ENCODE measurements around the gene CLVS2. TPM values are rescaled to one million over a fixed set of nuclear protein-coding genes. Genes with fewer than 3 reads are reported as not detected.

The CLVS2 gene
- total and polyA plus RNA-seq, 4 donors = 0.25 TPM; not detected in 3

- Histone ChIP-seq H3K36me3 (ENCODE audit: control insufficient read depth in 4 of 4, insufficient read depth in 3 of 4, low read depth in 1 of 4, low read length in 3 of 4) (no peaks in the 10 kb centered on the region), H3K9me3 (ENCODE audit: control insufficient read depth in 4 of 4, low read length in 3 of 4) (no peaks in the 10 kb centered on the region), H3K4me1 (ENCODE audit: control insufficient read depth in 4 of 4, insufficient read depth in 4 of 4, low read length in 3 of 4) (peaks cover 1 to 21% (median 18%) of the 10 kb centered on the region in 4 donors), H3K27me3 (ENCODE audit: control insufficient read depth in 4 of 4, insufficient read depth in 4 of 4, low read length in 3 of 4) (peaks cover 0 to 9% (median 2%) of the 10 kb centered on the region in 4 donors), H3K9ac (ENCODE audit: low read depth in 1 of 2, low read length in 2 of 2) (no peak overlapping the region), H3K4me3 (ENCODE audit: low read depth in 1 of 3, low read length in 3 of 3) (peak overlapping the region in 1 of 3 donors; percentile 32), H3K27ac (ENCODE audit: low read depth in 1 of 2, low read length in 2 of 2) (no peak overlapping the region)
- DNase-seq (ENCODE audit: low spot score) = no peak
- 27% methylated on average over 19 of the region's 19 CpGs for WGBS
- no peak for TF ChIP-seq HNF4A (conservative IDR thresholded peaks at IDR 0.05)
- TF ChIP-seq SP1 (IDR thresholded peaks at IDR 0.05) = no peak
- no peak for TF ChIP-seq REST (IDR thresholded peaks at IDR 0.05)
- TF ChIP-seq CTCF (IDR thresholded peaks at IDR 0.05; ENCODE audit: low read depth, low read length, missing input control) = no peak
- TF ChIP-seq MAX (IDR thresholded peaks at IDR 0.05) = no peak
- TF ChIP-seq HNF4G (IDR thresholded peaks at IDR 0.05) = no peak
- TF ChIP-seq TAF1 (conservative IDR thresholded peaks at IDR 0.05) = no peak
- no peak for TF ChIP-seq ZBTB33 (IDR thresholded peaks at IDR 0.05)
- TF ChIP-seq JUND (IDR thresholded peaks at IDR 0.05) = no peak
- TF ChIP-seq FOXA2 (IDR thresholded peaks at IDR 0.05) = no peak
- no peak for TF ChIP-seq FOXA1 (IDR thresholded peaks at IDR 0.05)
- TF ChIP-seq EGR1 (IDR thresholded peaks at IDR 0.05; ENCODE audit: low read depth in 2 of 2) = no peak
- no peak for TF ChIP-seq RAD21 (IDR thresholded peaks at IDR 0.05)
- TF ChIP-seq RXRA (IDR thresholded peaks at IDR 0.05) = no peak
- no peak for TF ChIP-seq NR2F2 (IDR thresholded peaks at IDR 0.05)
- no peak for TF ChIP-seq YY1 (IDR thresholded peaks at IDR 0.05)
Measured at GRCh38 chr6:122996794-122997505, 915 bp downstream of the CLVS2 start.

All from liver (tissue), 9 donors.